Progenitor cell of endocrine pancreas (in vitro differentiated cells): ENCODE data around the gene DCUN1D5. TPM values are rescaled to one million over a fixed set of nuclear protein-coding genes. Genes with fewer than 3 reads are reported as not detected.

ENCODE experiments used
- DNase-seq: peaks from one replicate; pipeline ENCODE4 v3.0.0; 2021; ENCODE audit warnings: low spot score; ENCODE audit not compliant: unreplicated experiment
- H3K27ac Mint-ChIP-seq: 2 replicates; pipeline ENCODE4 v1.8.0; 2021; ENCODE audit warnings: mild to moderate bottlenecking, moderate library complexity, mixed read lengths
- H3K27me3 Mint-ChIP-seq: 2 replicates; pipeline ENCODE4 v1.8.0; 2021; ENCODE audit warnings: mixed read lengths
- H3K36me3 Mint-ChIP-seq: 2 replicates; pipeline ENCODE4 v1.8.0; 2022; ENCODE audit warnings: mixed read lengths; ENCODE audit not compliant: insufficient read depth
- H3K4me1 Mint-ChIP-seq: 2 replicates; pipeline ENCODE4 v1.8.0; 2021; ENCODE audit warnings: low read depth, mixed read lengths
- H3K4me3 Mint-ChIP-seq: 2 replicates; pipeline ENCODE4 v1.8.0; 2021; ENCODE audit warnings: low read depth, mild to moderate bottlenecking, moderate library complexity, mixed read lengths
- H3K9me3 Mint-ChIP-seq: 2 replicates; pipeline ENCODE4 v1.8.0; 2021; ENCODE audit warnings: low read depth, mixed read lengths
- total RNA-seq: library from RNA; stranded (reverse); gene quantifications from 2 replicates; pipeline ENCODE4 v1.2.1, GENCODE V29; 2021
- TF ChIP-seq, protein P1 (sequence below): fragments of 200-600 bp; sonication (generic); IDR thresholded peaks from one replicate; pipeline ENCODE4 v1.5.0; 2021; ENCODE audit warnings: antibody characterized with exemption, mild to moderate bottlenecking; ENCODE audit not compliant: unreplicated experiment

The DCUN1D5 gene
- total RNA-seq, 1 donor from 2014 or later = 35.9 TPM

DNA sequence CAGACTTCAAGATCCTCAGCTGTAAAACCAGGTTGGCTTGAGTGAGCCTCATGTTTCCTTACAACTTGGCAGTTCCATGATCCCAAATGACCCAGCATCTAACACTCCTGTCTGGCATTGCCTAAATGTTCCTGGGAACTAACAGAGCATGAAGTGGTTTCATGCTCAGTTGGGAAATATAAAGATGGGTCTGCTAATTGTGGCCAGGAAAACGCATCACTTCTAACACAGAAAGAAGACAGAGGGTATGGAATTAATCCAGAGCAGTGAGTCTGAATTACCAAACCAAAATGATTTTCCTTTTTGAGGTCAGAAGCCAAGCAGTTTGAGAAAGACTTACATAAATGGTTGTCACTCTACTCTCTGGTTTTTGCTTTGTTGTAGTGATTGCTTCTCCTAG lies 75.9 kb downstream of the DCUN1D5 start:
- Mint-ChIP-seq H3K4me1 (no peaks in the 10 kb centered on the region), H3K27me3 (no peaks in the 10 kb centered on the region), H3K9me3 (peaks cover 6% of the 10 kb centered on the region), H3K36me3 (no peaks in the 10 kb centered on the region), H3K4me3 (no peak overlapping the region), H3K27ac (no peak overlapping the region)
- TF ChIP-seq, protein P1, sequence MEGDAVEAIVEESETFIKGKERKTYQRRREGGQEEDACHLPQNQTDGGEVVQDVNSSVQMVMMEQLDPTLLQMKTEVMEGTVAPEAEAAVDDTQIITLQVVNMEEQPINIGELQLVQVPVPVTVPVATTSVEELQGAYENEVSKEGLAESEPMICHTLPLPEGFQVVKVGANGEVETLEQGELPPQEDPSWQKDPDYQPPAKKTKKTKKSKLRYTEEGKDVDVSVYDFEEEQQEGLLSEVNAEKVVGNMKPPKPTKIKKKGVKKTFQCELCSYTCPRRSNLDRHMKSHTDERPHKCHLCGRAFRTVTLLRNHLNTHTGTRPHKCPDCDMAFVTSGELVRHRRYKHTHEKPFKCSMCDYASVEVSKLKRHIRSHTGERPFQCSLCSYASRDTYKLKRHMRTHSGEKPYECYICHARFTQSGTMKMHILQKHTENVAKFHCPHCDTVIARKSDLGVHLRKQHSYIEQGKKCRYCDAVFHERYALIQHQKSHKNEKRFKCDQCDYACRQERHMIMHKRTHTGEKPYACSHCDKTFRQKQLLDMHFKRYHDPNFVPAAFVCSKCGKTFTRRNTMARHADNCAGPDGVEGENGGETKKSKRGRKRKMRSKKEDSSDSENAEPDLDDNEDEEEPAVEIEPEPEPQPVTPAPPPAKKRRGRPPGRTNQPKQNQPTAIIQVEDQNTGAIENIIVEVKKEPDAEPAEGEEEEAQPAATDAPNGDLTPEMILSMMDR = no peak
- no peak for DNase-seq

DNA sequence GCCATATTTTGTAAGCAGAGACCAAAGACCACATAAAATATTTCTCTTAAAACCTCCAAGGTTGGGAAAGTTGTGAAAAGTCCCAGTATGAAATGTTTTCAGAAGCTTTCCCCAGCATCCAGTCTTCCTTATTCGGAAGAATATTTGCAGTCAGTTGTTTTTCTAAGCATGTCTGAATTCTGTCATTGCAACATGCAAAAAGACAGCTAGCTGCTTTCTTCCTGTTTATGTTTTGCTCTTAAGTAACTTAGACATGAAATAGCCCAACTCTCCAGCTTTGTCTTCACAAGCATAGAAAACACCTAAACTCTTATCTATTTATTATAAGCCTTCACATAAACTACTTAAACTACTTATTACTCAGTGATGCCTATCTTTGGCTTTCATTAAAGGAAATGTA lies 78.5 kb downstream of the DCUN1D5 start:
- no peak for DNase-seq
- H3K27me3 Mint-ChIP-seq = no peaks in the 10 kb centered on the region
- no peaks in the 10 kb centered on the region for H3K36me3 Mint-ChIP-seq
- no peak overlapping the region for H3K4me3 Mint-ChIP-seq
- H3K9me3 Mint-ChIP-seq = peaks cover 9% of the 10 kb centered on the region
- no peak overlapping the region for H3K27ac Mint-ChIP-seq
- TF ChIP-seq, protein P1 = no peak
- no peaks in the 10 kb centered on the region for H3K4me1 Mint-ChIP-seq

Other genes starting within 250 kb of the DCUN1D5 start
- not detected in 2 replicates for gene MMP3, start 248.6 kb downstream of the DCUN1D5 start, total RNA-seq
- not detected in 2 replicates for gene MMP12, start 217.2 kb downstream of the DCUN1D5 start, total RNA-seq
- gene MMP13, start 136.4 kb downstream of the DCUN1D5 start, total RNA-seq = not detected in 2 replicates
- 18.6 and 19.1 TPM in 2 replicates for gene DYNC2H1, start 17.3 kb upstream of the DCUN1D5 start, total RNA-seq